AG09319 (cell line): ENCODE measurements around the gene LRP1-AS.

Experiments
- DNase-seq: peaks from one replicate; pipeline ENCODE4 v3.0.0-alpha.2; 2010; ENCODE audit warnings: low read depth; ENCODE audit errors: extremely low read depth
- CTCF ChIP-seq: IDR thresholded peaks from 2 replicates; pipeline ENCODE4 v1.5.1; 2011; ENCODE audit warnings: low read depth, mild to moderate bottlenecking, inconsistent platforms, low read length, moderate library complexity

Gene LRP1-AS

DNA sequence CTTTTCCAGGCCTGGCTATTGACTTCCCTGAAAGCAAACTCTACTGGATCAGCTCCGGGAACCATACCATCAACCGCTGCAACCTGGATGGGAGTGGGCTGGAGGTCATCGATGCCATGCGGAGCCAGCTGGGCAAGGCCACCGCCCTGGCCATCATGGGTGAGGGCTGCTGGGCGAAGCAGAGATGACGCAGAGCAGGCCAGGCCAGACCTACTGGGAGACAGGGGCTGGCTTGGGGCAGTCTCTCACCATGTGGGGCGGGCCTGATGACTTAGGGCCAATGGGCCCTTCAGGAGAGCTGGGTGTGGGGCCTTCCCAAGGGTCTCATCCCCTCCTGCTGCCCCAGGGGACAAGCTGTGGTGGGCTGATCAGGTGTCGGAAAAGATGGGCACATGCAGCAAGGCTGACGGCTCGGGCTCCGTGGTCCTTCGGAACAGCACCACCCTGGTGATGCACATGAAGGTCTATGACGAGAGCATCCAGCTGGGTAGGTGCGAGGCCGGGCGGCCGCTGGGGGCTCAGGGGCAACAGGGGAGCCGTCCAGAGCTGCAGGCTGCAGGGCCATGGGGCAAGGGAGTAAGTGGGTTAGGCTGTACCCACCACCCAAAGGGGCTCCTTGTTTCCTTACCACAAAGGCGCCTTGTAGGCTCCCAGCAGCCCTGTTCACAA, 33.0 kb upstream of the LRP1-AS start:
- TF ChIP-seq CTCF = no peak
- DNase-seq = no peak

GRCh38 chr12:57179331-57180086, 32.1 kb upstream of the LRP1-AS start:
- TF ChIP-seq CTCF = no peak
- no peak for DNase-seq

DNA sequence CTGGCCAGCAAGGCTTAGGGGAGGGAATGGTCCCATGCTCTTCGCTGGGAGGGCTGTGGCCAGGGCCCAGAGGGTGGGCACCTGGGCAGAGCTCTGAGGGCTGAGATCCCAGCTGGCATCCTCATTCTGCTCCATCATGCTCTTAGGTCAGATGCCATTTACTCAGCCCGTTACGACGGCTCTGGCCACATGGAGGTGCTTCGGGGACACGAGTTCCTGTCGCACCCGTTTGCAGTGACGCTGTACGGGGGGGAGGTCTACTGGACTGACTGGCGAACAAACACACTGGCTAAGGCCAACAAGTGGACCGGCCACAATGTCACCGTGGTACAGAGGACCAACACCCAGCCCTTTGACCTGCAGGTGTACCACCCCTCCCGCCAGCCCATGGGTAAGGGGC, 30.8 kb upstream of the LRP1-AS start:
- no peak for DNase-seq
- no peak for TF ChIP-seq CTCF

GRCh38 chr12:57177354-57177753, 29.9 kb upstream of the LRP1-AS start:
- TF ChIP-seq CTCF = no peak
- DNase-seq = no peak

- DNase-seq = no peak
- TF ChIP-seq CTCF = no peak
Observed at GRCh38 chr12:57176846-57177245, 29.4 kb upstream of the LRP1-AS start.

DNA sequence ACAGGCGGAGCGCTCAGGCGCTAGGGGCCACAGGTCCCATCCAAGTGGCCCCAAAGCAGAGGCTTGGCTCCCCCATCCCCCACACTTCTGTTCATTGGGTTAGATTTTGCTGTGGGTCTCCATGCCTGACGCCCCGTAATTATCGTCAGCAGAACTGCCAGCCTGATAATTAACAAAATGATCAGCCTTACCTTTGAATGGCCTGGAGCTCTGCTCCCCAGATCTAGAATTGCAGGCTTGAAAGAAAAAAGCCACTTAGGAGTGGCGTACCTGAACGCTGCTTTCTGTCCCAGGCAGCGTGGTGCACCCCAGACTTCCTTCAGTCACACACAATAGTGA, 28.7 kb upstream of the LRP1-AS start:
- TF ChIP-seq CTCF = no peak
- DNase-seq = no peak

GRCh38 chr12:57175428-57176138, 28.2 kb upstream of the LRP1-AS start:
- peak; percentile 85 for TF ChIP-seq CTCF
- peak; percentile 40 for DNase-seq
